NCI-H526 (cell line): ENCODE measurements around the gene PRDM15.

Source experiments
- DNase-seq, 2 experiments: peaks; one replicate each; lab custom pipeline; 2025; lab: John Stamatoyannopoulos, UW

PRDM15 gene

GRCh38 chr21:41863439-41863740 is 15.8 kb downstream of the PRDM15 start:
- DNase-seq = no peak

DNA sequence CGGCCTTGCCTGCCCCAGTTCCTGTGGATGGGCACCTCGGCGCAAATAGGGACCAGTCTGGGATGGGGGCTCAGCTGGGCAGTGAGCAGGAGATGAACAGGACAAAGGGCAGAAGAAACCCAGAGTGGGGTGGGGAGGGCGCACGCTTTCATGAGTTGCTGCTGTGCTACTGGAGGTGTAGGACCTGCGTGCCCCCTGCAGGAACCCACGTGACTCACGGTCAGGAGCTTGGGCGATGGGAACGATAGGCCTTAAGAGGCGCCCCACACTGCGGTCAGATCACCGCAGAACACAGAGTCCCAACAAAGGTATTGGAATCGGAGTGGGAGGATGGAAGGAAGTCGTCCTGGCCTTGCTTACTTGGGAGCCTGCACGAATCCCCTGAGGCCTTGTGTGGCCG is 17.2 kb downstream of the PRDM15 start:
- no peak for DNase-seq

GRCh38 chr21:41861255-41861654 is 17.9 kb downstream of the PRDM15 start:
- no peak for DNase-seq

DNA sequence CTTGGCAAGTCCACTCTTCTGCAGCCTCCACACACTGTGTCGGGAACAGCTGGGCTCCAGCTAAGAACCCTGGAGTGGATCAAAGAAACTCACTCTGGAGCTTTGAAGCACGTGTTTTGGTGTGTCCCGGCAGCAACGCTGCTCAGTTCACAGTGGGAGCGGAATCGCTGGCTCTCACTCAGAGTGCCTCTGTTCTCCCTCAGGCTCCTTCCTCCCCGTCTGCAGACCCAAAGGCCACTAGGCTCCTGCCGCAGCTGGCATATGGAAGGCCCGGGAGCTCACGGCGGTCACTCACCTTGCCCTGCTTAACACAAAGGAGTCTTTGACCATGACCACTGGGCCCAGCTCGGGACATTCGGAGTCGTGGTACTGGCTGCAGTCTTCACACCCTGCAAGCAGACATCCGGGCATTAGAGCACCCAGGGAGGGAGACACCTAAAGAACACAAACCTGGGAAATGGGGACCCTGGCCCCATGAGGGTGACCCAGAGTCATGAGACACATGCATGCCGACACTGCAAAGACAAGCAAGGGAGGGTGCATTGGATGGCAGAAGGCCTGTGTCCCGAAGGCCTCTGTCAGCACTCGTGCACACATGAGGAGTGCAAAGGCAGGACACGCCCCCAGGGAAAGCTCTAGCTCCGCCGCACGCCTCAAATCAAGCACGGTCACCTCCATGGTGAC is 19.7 kb downstream of the PRDM15 start:
- no peak for DNase-seq

GRCh38 chr21:41858466-41859296 is 20.5 kb downstream of the PRDM15 start:
- DNase-seq = no peak

DNA sequence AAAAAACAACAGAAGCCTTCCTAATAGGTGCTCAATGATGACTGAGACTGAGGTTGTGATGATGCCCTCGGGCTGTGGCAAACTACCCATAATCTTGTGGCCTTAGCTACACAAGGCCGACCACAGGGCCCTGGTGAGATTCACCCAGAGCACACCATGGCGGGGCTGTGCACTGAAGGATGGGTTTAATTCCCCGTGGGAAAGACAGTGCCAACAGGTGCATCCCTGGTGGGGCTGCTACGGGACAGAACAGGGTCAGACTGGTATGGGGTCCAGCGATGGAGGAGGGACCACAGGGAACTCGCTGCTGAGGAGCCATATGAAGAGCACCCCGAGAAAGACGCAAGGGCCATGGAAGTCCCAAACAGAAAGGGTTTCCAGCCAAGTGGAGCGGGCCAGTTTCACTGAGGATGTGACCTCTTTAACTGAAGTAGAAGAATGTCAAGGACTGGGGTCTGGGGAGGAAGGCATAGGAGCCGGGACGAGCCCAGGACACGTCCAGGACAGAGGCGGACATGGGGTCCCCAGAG is 21.3 kb downstream of the PRDM15 start:
- no peak for DNase-seq

GRCh38 chr21:41856572-41856971 is 22.6 kb downstream of the PRDM15 start:
- no peak for DNase-seq

GRCh38 chr21:41854426-41854995 is 24.6 kb downstream of the PRDM15 start:
- no peak for DNase-seq

DNA sequence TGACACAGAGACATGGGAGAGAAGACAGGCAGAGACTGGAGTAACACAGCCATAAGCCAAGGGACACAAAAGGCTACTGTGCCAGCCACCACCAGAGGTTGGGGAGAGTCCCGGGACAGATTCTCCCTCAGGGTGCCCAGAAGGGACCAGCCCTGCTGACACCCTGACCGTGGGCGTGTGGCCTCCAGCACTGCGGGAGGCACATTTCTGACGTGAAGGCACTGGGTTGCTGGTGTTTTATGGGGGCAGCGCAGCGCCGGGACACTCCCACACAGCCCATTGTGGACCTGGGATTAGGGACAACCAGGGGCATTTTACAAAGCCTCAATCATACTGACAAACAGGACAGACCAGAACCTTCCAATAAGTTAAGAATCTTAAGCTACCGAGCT is 26.2 kb downstream of the PRDM15 start:
- no peak for DNase-seq

DNA sequence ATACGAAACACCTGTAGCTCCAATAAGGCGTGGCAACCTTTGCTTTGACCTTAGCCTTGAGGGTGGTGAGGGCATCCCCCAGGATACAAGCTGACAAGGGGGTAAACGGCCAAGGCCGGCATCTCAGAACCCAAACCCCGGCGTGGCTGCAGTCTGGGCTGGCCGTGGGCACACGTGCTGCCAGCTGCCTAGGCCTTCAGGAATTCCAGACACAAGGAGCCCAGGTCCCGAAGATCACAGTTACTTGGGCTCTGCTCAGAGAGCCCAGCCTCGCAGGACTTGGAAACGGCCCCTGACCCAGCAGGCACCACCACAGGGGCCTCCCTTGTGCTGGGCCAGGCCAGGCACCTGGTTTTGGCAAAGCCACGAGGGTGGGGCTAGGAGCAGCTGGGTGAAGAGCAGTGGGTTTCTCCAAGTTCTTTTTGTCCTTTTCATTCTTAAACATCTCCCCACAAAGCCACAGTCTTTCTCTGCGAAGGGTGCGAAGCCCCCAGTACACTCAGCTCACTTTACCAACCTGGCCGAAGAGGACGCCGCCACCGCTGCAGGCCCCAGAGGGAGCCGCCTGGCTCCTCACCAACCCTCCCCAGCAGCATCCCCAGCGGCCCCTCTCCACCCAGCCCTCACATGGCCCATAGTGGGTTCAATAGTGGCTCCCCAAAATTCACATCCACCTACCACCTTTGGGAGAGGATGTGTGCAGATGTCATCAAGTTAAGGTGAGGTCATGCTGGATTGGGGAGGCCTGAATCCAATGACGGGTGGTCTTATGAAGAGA is 26.8 kb downstream of the PRDM15 start:
- no peak for DNase-seq

GRCh38 chr21:41851090-41851790 is 27.9 kb downstream of the PRDM15 start:
- DNase-seq = no peak

GRCh38 chr21:41850085-41850484 is 29.1 kb downstream of the PRDM15 start:
- no peak for DNase-seq

DNA sequence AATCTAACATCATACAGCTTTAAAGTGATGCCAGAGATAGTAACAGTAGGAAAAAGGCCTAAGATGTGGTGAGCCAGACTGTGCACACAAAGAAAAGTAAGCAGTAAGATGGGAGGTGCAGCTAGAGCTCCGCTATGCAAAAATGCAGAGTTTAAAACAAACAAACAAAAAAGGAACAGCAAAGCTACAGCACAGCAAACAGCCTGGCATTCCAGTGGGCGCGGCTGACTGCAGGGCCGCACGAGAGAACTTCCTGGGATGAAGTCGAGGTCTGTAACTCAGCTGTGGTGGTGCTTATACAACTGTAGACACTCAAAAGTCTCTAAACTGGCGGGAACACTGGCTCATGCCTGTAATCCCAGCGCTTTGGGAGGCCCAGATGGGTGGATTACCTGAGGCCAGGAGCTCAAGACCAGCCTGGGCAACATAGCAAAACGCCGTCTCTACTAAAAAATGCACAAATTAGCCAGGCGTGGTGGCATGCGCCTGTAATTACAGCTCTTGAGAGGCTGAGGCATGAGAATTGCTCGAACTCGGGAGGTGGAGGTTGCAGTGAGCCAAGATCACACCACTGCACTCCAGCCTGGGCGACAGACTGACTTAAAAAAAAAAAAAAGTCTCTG is 30.1 kb downstream of the PRDM15 start:
- no peak for DNase-seq

- no peak for DNase-seq
These were observed 30.6 kb downstream of the PRDM15 start for GRCh38 chr21:41848533-41848932.

- DNase-seq = peak in 1 of 2 experiments; percentile 16
These were observed 31.9 kb downstream of the PRDM15 start for GRCh38 chr21:41847066-41847804.

DNA sequence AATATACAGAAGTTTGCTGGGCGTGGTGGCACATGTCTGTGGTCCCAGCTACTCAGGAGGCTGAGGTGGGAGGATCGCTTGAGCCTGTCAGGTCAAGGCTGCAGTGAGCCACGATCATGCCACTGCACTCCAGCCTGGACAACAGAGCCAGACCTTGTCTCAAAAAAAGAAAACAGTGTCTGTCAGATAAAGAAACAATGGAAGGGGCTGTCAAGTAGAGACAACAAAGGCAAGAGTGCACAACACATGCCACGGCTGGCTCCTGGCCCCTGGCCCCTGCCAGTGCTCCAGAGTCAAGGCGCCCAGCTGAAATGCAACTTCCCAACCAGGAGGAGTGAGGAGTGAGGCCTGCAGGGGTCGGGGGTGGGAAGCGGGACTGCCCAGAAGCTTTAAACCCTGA is 32.6 kb downstream of the PRDM15 start:
- no peak for DNase-seq

GRCh38 chr21:41846033-41846317 is 33.2 kb downstream of the PRDM15 start:
- DNase-seq = no peak

GRCh38 chr21:41845310-41846032 is 33.7 kb downstream of the PRDM15 start:
- no peak for DNase-seq

- DNase-seq = no peak
These were observed 35.6 kb downstream of the PRDM15 start for GRCh38 chr21:41843584-41843983.

- no peak for DNase-seq
These were observed 38.3 kb downstream of the PRDM15 start for GRCh38 chr21:41840880-41841279.
